ENCODE results near the gene H1-8.
A peak's percentile ranks its signal among the peaks of the same experiment; 100 is the strongest.
"Not testable (repeated sequence)": the region's sequence is repeated elsewhere in the genome, so short reads cannot be mapped to it uniquely, and the experiment has no call there.

The H1-8 gene

DNA sequence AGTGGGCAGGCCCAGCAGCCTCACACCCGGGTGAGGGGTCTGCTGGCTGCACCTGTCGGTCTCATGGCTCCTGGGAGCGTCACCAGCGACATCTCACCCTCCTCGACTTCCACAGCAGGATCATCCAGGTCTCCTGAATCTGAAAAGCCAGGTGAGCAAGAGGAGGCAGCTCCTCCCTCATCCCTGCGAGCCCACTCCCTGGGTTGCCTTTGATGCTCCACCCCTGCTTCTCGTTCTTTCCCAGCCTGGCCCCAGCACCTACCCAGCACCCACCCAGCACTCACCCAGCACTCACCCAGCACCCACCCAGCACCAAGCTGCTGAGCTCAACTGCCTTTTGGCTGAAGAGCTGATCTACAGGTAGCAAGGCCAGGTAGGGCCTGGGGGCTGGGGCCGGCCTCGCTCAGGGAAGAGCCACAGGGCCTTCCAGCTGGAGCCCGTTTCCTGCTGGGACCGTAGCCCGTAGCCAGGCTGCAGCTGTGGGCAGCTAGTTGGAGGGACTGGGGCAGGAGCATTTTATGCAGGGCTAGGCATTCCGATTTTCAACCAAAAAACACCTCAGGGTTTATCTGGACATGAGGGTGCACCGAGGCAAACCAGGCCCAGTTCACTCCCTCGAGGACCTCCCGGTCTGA lies at the start of gene H1-8:
TSS of gene H1-8 (plus strand) at position 20 of the 635 bp plus-strand sequence. CDS start at position 64, 44 bp downstream.
- DNase-seq (ENCODE audit: extremely low read depth, low read depth) = no peak
- TF ChIP-seq CTCF (IDR thresholded peaks at IDR 0.05; ENCODE audit: low read depth, low read length) = no peak

- no peak for TF ChIP-seq CTCF (IDR thresholded peaks at IDR 0.05; ENCODE audit: low read depth, low read length)
- DNase-seq (ENCODE audit: extremely low read depth, low read depth) = no peak
Observed at GRCh38 chr3:129493206-129493605, 49.8 kb upstream of the H1-8 start.

- DNase-seq (ENCODE audit: extremely low read depth, low read depth) = not testable (repeated sequence)
Observed at GRCh38 chr3:129494499-129494898, 48.5 kb upstream of the H1-8 start.

DNA sequence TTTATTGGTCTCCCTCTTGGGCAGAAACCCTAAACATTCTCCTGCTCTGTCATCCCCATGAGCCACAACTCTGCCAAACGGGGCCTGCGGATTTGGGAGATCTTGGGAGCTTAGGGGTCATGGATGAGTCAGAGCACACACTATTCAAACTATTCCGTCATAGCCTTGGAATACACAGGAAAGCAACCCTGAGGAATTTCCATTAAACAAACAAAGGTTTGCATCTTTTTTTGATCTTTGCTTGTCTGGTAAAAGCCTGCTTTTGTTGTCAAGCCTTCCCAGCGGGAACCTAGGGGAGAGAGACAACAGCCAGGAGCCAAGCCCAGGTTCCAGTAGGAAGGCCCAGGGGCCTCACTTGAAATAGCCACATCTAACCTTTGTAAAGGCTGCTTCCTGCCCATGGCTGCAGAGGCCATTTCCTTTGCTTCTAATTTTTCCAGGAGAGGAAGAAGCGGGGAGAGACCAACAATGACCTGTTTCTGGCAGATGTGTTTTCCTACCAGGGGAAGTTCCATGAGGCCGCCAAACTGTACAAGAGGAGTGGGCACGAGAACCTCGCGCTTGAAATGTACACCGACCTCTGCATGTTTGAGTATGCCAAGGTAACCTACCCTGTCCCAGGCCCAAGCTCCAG lies 47.9 kb upstream of the H1-8 start:
- peak; percentile 47 for DNase-seq (ENCODE audit: extremely low read depth, low read depth)

DNA sequence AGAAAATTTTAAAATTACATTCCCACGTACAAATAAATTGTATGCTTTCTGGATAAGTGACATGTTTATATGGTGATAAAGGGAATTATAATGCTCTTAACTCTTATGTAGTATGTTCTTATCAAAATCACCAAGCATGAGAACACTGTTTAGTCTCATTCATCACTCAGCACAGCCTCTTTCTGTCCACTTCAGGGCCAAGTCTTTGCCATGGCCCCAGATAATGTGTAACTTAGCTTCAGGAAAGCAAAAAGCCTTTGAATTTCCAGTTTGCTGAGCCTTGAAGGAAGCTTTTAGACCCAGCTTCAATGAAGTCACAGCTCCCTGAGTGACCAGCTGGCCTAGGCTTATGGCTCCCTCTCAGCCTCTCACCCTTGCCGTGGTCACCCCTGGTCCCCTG lies 45.1 kb upstream of the H1-8 start:
- not testable (repeated sequence) for DNase-seq (ENCODE audit: extremely low read depth, low read depth)

- not testable (repeated sequence) for DNase-seq (ENCODE audit: extremely low read depth, low read depth)
Observed at GRCh38 chr3:129498603-129499488, 44.1 kb upstream of the H1-8 start.

- not testable (repeated sequence) for DNase-seq (ENCODE audit: extremely low read depth, low read depth)
Observed at GRCh38 chr3:129499604-129500333, 43.2 kb upstream of the H1-8 start.

DNA sequence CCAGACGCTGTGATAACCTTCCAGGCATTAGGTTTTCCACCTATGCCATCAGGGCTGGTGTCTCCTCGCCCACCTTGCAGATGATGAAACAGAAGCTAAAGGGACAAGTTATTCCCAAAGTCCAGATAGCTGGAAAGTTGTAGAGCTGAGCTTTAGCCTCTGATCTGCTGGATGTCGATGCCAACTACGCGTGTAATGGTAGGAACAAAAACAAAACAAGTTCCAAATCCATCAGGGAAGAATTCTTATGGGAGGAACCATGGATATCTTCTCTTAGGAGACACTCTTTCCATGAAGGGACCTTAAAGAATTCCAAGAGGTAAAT lies 42.7 kb upstream of the H1-8 start:
- no peak for TF ChIP-seq CTCF (IDR thresholded peaks at IDR 0.05; ENCODE audit: low read depth, low read length)

GRCh38 chr3:129501630-129502029 lies 41.3 kb upstream of the H1-8 start:
- no peak for TF ChIP-seq CTCF (IDR thresholded peaks at IDR 0.05; ENCODE audit: low read depth, low read length)
- DNase-seq (ENCODE audit: extremely low read depth, low read depth) = no peak

More for the DNA sequence above, 42.7 kb upstream of the H1-8 start:
- no peak for DNase-seq (ENCODE audit: extremely low read depth, low read depth)

All from AG09319 (cell line).